Hepatic stellate cell (primary cell): ENCODE results near the gene GOLGA8J.
"Not testable (repeated sequence)": the region's sequence is repeated elsewhere in the genome, so short reads cannot be mapped to it uniquely, and the experiment has no call there.

Experiments
- DNase-seq: peaks from one replicate; pipeline ENCODE4 v3.0.0; 2011; ENCODE audit warnings: low spot score

The GOLGA8J gene

DNA sequence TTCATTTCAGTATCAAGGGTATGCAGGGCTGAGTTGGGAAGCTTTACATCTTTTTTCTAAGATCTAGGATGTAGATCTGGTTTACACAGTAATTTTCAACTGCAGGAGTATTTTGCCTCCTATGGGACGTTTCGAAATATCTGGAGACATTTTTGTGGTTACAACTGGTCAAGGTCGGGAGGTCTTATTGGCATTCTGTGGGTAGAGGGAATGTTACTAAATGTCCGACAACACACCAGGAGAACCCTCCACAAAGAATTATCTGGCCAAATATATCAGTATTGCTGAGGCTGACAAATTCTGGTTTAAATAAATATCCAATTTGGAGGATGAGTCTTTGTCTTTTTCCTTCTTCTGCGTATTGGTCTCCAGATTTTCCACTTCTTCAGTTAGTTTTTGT, 1.9 kb upstream of the GOLGA8J start:
- not testable (repeated sequence) for DNase-seq

DNA sequence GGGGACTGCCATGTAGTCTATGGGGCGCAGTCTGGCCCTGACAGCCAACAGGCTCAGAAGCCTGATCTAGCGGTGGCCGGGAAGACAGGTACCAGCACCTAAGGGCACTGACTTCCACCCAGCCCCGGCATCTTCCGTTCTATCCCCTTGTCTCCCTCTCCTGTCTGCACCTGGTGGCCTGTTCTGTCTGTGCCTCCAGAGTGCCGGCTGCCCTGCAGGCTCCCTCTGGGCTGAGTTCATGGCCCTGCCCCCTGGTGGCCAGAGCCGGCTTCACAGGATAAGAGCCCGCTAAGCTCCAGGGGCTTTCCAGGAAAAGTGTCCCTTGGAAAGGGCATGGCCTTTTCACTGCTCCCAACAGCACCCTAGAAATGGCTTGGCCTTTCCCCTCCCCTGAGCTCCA, 15.1 kb downstream of the GOLGA8J start:
- not testable (repeated sequence) for DNase-seq

DNA sequence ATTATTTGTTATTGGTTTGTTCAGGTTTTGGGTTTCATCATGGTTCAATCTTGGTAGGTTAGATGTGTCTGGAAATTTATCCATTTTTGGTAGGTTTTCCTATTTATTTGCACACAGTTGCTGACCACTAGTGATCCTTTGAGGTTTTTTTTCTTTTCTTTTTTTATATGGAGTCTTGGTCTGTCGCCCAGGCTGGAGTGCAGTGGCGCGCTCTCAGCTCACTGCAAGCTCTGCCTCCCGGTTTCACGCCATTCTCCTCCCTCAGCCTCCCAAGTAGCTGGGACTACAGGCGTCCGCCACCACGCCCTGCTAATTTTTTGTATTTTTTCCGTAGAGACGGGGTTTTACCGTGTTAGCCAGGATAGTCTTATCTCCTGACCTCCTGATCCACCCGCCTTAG, 20.1 kb downstream of the GOLGA8J start:
- not testable (repeated sequence) for DNase-seq

DNA sequence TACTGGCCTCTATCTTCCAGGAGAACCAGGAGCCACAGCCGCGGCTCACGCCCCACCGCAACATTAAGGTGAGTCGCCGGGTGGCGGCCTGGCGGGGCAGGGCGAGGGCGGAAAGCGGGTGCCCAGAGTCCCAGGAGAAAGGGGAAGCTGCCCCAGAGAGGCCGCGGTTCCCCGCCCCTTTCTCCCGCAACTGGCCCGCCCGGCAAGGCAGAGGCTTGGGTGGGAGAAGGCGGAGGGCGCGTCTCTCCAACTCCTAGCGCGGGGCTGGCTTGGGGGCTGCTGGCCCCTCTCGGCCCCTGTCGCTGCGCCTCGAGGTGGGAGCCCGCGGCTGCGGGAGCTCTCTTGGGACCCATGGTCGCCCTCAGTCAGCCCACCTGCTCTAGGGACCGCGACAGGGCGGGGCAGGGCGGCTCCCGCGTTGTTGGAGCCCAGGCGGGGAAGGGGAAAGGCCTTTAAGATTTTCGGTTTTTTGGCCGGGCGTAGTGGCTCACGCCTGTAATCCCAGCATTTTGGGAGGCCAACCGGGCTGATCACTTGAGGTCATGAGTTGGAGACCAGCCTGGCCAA, 21.3 kb downstream of the GOLGA8J start:
- DNase-seq = not testable (repeated sequence)

DNA sequence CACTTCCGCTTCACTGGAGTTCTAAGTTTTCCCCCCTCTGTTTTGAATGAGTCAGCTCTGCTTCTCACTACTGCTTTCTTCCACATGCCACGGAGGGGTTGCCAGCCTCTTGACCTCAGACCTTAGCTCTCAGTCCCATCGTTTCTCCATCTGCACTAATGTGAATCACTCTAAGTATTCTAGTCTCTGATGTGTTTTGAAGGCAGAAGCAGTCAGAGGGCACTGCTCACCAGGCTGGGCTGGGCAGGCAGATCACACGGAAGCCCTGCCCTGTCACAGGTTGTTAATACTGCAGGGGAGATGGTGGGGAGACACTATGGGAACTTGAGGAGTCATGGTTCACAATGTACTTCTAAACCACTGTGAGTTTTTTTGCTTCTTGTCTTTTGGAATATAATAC, 27.8 kb downstream of the GOLGA8J start:
- not testable (repeated sequence) for DNase-seq

DNA sequence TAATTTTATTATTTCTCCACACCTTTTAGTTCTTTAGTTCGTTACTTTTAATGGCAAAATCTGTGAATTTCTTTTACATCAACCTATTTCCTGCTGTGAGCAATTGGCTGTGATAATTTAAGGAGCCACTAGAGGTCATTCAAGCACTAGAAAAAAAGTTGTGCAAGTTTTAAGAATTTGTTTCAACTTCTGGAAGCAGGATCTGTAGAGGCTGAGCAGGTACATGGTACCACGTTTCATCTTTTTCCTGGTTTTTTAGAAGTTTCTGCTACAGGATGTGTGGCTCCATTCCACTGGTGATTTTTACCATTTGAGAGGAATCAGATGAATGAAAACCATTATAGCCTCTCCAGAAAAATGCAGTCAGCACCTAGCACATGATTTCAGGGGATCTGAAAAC, 47.3 kb downstream of the GOLGA8J start:
- not testable (repeated sequence) for DNase-seq

DNA sequence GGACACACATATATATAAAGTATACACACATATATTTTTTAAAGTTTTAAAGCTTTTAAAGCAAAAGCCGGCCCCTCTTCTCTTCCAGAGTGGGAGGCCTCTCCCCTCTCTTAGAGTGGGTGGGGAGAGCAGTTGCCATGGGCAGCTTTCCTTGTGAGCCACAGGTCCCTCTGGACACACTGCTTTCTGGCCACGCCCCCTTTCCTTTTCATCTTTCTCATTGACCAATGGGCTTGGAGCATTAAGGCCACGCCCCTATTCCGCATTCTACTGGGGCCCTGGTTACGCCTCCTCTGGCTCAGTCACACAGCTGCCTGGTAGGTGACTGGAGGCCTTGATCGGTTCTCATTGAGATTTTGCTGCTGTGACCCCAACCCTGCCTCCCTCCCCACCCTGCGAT, 52.0 kb downstream of the GOLGA8J start, which contains the start of gene GOLGA8T:
Gene GOLGA8T, plus strand, starts transcription at position 301 of the 400 bp plus-strand sequence. Its CDS starts 98 bp downstream, at position 399.
- DNase-seq = not testable (repeated sequence)
